Caki2 (cell line): ENCODE results near the gene SRPK3. TPM values are rescaled to one million over a fixed set of nuclear protein-coding genes. Genes with fewer than 3 reads are reported as not detected.
A peak's percentile ranks its signal among the peaks of the same experiment; 100 is the strongest.
"Not testable (repeated sequence)": the region's sequence is repeated elsewhere in the genome, so short reads cannot be mapped to it uniquely, and the experiment has no call there.

Experiments used
- DNase-seq: peaks from one replicate; pipeline ENCODE4 v3.0.0-alpha.2; 2015; ENCODE audit warnings: low read depth
- in situ Hi-C: cut with HindIII; loops from 2 replicates; pipeline ENCODE4 v1.10.0; 2016; ENCODE audit warnings: low sequenced_read_pairs, low pct_unique_long_range_greater_than_20kb, mixed read lengths
- total RNA-seq: library from RNA; depleted of rRNA; stranded (reverse); fragments of >200 nt; shearing (Covaris generic); gene quantifications from 2 replicates; pipeline ENCODE4 v1.2.3, GENCODE V29; 2014; ENCODE audit warnings: low replicate concordance

The SRPK3 gene
- total RNA-seq, 1 experiment from 2014 or later = not detected

- in situ Hi-C loops = no loop called here
- DNase-seq = no peak
These were observed 36.4 kb upstream of the SRPK3 start for GRCh38 chrX:153744210-153745066.

GRCh38 chrX:153745067-153745433, 35.8 kb upstream of the SRPK3 start:
- DNase-seq, in situ Hi-C loops: not testable (repeated sequence)

GRCh38 chrX:153746359-153746758, 34.5 kb upstream of the SRPK3 start:
- no peak for DNase-seq
- in situ Hi-C loops = no loop called here

GRCh38 chrX:153746991-153747390, 33.9 kb upstream of the SRPK3 start:
- in situ Hi-C loops = not testable (repeated sequence)

GRCh38 chrX:153749017-153749416, 31.8 kb upstream of the SRPK3 start:
- DNase-seq, in situ Hi-C loops: not testable (repeated sequence)

More at GRCh38 chrX:153746991-153747390, 33.9 kb upstream of the SRPK3 start:
- not testable (repeated sequence) for DNase-seq

GRCh38 chrX:153750127-153750774, 30.6 kb upstream of the SRPK3 start:
- no peak for DNase-seq
- in situ Hi-C loops = no loop called here

- no peak for DNase-seq
- in situ Hi-C loops = no loop called here
These were observed 25.7 kb upstream of the SRPK3 start for GRCh38 chrX:153755136-153755535.

GRCh38 chrX:153761863-153762262, 19.0 kb upstream of the SRPK3 start:
- in situ Hi-C loops = no loop called here
- no peak for DNase-seq

GRCh38 chrX:153762626-153763173, 18.1 kb upstream of the SRPK3 start:
- DNase-seq = no peak
- in situ Hi-C loops = no loop called here

- in situ Hi-C loops = no loop called here
- DNase-seq = no peak
These were observed 17.4 kb upstream of the SRPK3 start for GRCh38 chrX:153763298-153763932.

- DNase-seq = peak; percentile 67
- in situ Hi-C loops = no loop called here
These were observed 16.7 kb upstream of the SRPK3 start, which contains the start of gene PLXNB3 for GRCh38 chrX:153763989-153764755. Gene PLXNB3, plus strand, starts transcription at chrX:153764249. Its CDS starts 1,287 bp downstream, at chrX:153765536.

- no peak for DNase-seq
- in situ Hi-C loops = no loop called here
These were observed 16.1 kb upstream of the SRPK3 start for GRCh38 chrX:153764786-153765137.

GRCh38 chrX:153765138-153766079, 15.4 kb upstream of the SRPK3 start:
- DNase-seq = no peak
- in situ Hi-C loops = no loop called here

- in situ Hi-C loops = no loop called here
- peak; percentile 63 for DNase-seq
These were observed 14.6 kb upstream of the SRPK3 start for GRCh38 chrX:153766098-153766817.

- in situ Hi-C loops = no loop called here
- no peak for DNase-seq
These were observed 13.8 kb upstream of the SRPK3 start for GRCh38 chrX:153766871-153767673.

GRCh38 chrX:153767674-153768055, 13.2 kb upstream of the SRPK3 start:
- in situ Hi-C loops = no loop called here
- DNase-seq = no peak
